AG20443 (cell line): ENCODE measurements around the gene OXNAD1.

Experiments used
- DNase-seq: peaks from one replicate; pipeline ENCODE4 v3.0.0; 2012; ENCODE audit warnings: low spot score, mixed read lengths

OXNAD1 gene

DNA sequence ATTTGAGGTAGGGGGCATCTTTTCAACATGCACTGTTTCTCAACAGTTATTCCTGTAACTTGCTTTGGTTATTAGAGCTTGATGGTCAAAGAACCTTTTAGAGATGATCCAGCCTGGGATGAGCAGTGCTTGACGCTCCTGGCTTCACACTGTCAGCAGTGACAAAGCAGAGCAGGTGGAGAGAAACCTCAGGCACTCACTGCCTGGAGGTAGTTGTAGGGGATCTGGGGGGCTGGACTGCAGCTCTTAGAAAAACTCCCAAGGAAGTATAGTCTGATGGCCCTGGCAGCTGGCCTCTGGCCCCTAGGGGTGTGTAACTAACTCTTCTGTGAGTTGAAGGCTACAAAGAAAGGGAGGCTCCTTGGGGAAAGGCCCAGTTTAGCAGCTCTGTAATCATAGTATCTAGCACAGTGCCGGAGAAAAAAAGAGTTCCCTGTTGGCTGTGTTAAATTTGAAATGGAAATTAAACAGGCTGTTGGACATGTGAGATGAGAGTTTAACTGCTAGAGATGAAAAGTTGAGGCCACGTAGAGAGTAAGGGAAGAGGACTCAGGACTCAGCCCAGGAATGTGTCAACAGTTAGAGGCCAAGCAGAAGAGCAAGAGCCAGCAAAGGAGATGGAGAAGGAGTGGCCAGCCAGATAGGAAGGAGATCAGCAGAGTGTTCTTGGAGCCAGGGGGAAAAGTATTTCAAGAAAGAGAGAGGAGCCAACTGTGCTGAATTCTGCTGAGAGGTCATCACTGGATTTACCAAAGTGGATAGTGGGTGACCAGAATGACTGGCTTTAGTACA is 14.2 kb downstream of the OXNAD1 start:
- no peak for DNase-seq

DNA sequence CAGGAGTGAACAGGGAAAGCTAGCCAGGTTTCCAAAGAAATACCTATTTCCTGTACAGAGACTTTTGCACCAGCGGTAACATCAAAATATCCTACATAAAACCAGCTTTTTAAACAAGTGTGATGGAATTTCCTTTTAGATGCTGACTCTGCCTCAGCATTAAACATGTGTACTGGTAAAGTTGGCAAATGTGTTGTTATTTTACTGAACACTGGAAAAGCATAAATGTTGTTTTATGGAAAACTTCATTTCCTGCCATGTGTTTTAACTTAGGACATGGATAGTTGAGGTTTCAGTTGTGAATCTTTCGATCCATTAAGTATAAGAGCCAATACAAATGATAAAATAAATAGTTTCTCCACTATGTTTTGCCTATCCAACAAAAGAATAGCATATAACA is 15.7 kb downstream of the OXNAD1 start:
- DNase-seq = no peak

- no peak for DNase-seq
Observed at GRCh38 chr3:16284633-16285032, 19.6 kb downstream of the OXNAD1 start.

- no peak for DNase-seq
Observed at GRCh38 chr3:16286161-16286560, 21.1 kb downstream of the OXNAD1 start.

GRCh38 chr3:16286751-16287543 is 21.9 kb downstream of the OXNAD1 start:
- DNase-seq = no peak

- no peak for DNase-seq
Observed at GRCh38 chr3:16288664-16289063, 23.7 kb downstream of the OXNAD1 start.

DNA sequence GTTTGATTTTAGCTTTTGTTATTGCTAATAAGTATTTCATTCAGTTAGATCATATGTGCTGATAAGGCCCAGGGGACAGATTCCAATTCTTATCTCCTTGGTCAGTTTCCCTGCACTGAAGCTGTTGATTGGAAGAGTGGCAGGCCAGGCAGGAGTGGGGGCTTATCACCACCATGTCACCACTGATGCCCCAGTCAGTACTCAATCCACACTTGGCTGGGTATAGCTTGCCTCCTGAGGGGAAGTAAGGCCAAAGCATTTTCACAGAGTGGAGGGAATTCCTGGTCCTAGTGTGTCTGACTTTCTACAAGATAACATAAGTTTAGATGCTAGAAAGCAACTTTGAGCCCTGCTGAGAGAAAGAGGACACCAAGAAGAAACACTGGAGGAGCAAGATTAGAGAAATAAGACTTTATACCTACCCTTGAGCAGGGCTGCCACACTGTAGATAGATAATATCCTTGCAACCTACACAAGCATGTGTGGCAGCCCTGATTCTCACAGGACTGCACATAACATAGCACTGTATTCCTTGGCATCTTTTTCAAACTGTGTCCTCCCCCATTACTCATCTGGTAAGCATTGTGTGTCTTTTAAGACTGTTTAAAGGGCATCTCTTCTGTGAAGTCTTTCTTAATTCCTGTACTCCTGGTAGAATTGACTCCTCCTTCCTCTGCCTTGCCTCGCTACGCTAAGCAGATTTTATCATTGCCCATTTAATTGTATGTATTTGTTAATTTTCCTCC is 24.3 kb downstream of the OXNAD1 start:
- peak; percentile 35 for DNase-seq

- peak; percentile 61 for DNase-seq
Observed at GRCh38 chr3:16290007-16290826, 25.2 kb downstream of the OXNAD1 start.

GRCh38 chr3:16290827-16291196 is 25.8 kb downstream of the OXNAD1 start:
- no peak for DNase-seq

- DNase-seq = no peak
Observed at GRCh38 chr3:16294844-16295243, 29.8 kb downstream of the OXNAD1 start.

DNA sequence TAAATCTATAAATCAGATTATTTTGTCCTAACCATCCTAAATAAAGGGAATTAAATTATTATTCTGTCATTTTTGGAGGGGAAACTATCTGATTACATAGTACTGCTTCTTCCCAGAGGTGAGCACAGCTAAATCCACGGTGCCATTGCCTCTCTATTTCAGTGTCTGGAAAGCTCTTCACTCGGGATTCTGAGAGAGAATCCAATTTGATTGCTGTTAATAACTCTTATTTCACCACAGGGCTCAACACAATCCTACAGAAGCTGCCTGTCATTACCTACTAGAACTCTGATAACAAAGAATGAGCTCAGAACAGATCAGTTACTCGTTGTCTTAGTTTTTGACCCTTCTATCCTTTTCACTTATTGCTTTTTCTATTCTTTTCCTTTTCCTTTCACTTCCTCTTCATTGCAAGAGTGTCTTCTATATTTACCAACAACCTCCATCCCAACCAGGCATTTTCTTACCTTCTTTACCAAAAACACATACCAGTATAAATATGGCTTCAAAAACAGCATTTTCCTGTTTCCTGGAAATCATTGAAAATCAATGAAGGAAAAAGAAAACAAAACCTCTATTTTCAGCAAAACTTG is 30.4 kb downstream of the OXNAD1 start:
- DNase-seq = no peak

DNA sequence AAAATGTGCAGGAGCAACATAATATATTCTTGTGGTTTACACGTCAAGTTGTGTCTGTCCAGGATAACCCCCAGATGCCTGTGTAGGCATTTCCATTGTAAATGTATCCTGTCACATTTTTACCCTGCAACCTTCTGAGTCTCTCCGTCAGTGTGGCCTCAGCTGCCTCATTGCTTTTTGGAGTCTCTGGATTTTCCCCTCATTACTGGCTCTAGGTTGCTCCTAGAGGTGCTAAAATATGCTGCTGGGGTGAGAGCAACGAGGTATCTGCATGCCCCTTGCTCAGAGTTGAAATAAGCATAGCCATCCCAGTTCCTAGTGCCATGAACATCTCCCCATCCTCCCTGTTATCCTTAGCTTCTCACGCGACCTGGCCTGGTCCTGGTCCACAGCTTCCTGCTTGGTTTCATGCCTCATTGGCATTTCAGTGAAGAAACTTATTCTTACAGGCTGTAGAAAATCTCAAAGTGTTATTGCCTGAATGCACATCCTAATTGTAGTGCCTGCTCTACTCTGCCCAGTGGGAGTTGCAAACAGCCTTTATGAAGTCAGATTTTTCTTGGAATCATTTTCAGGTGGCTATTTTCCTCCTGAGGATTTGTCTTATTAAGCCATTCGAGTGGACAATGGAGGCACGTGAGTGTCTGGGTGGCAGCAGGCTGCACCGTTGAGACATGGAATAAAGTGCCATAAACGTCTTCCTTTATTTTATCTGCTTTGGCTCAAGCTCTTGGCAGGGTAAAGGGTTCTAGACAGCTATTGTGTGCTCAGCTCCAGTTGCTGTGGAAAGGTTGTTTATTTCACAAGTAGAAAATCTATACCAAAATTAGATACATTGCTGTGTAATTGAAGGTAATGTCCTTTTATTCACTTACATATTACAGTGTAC is 33.2 kb downstream of the OXNAD1 start:
- DNase-seq = no peak

GRCh38 chr3:16298891-16299290 is 33.9 kb downstream of the OXNAD1 start:
- DNase-seq = no peak

DNA sequence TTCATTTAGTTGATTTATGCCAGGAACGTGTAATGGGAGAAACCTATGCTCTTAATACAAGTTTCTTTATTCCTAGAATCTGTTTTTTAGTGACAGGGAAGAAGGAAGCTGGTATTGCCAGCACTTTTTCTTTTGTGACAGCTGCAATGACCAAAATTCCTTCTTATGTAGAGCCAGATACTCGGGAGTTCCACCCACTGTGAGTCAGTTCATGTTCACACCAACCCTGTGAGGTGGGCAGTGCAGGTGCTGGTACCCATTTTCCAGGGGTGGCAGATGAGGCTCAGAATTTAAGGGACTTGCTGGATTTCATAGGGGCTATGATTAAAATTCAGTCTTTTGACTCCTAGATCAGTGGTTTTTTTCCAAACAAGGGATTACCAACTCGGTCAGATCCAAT is 34.7 kb downstream of the OXNAD1 start:
- no peak for DNase-seq

DNA sequence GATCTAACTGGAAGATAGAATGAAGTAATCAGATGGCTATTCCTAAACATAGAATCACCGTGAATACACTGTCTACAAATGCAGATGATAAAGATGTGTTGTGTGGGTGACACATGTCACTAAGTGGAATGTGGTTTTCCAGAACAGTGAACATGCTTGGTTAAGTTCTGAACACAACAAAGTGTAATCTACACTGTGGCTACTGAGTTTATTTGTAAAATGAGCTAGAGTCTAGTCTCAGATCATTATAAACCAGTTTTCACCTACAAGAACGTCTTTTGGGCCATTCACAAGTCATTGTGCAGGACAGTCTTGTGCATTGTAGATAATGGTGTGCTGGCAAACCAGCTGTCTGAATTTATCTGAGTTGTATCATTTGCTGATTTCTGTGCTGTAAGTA is 35.3 kb downstream of the OXNAD1 start:
- no peak for DNase-seq

- DNase-seq = no peak
Observed at GRCh38 chr3:16300881-16301359, 35.9 kb downstream of the OXNAD1 start.

- no peak for DNase-seq
Observed at GRCh38 chr3:16301507-16301906, 36.5 kb downstream of the OXNAD1 start.

- no peak for DNase-seq
Observed at GRCh38 chr3:16302082-16302631, 37.1 kb downstream of the OXNAD1 start.

DNA sequence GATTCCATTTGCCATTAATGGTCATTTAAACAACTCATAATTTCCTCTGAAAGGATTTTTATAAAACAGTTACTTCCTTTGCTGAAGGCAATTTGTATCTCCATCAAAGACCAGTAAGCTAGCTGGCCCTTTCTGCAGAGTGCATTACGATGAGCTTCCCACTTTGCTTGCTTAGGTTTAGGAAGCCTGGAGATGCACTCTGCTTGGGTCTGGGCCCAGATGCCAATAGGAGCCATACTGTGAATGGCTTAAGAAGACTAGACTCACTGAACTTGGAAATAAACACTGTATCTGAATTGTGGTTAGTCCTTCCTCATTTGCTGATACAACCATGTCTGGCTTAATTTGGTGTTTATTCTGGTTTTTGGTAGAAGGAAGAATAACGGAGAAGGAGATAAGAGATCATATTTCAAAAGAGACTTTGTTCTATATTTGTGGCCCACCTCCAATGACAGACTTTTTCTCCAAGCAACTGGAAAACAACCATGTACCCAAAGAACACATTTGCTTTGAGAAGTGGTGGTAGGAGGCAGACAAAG is 38.1 kb downstream of the OXNAD1 start:
- no peak for DNase-seq
